GM21576 (cell line): ENCODE measurements around the gene KLHL25.

Source experiments
- ATAC-seq: cut with Tn5 transposase; IDR thresholded peaks from one replicate; pipeline ENCODE4 v1.9.1; 2021; ENCODE audit warnings: mild to moderate bottlenecking, moderate library complexity; ENCODE audit not compliant: unreplicated experiment

KLHL25 gene

DNA sequence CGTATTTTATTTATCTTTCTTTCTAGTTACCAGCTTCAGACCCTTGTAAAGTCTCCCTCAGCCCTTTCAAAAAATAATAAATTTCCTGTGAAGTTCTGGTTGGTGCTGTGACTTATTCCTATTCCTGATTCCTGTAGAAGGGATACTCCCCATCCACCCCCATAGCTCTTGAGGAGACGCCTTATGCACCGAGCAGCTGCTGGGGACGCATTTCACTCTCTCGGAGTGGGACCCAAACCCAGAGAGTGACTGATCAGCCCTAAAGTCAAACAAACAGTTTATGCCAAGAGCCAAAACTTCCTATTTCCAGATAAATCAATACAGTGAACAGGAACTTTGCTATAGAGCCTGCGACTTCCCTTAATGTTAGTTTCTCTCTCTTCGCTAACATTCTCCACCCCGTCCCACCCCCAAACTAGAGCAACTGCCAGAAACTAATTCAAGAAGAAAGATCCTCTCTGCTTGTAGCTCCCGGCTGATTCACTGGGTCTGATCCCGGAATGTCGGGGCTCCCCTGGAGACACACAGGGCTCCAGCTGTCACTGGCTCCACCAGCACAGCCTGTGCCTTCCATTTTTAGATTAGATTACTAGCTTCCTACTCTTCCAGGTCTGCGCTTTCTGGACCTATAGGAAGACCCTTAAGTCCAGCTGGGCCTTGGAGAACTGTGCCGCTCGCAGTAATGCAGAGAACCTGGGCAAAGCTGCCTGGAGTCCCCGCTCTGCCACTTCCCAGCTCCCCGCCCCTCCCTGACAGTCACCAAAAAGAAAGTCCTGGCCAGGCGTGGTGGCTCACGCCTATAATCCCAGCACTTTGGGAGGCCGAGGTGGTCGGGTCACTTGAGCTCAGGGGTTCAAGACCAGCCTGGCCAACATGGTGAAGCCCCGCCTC, 45.2 kb downstream of the KLHL25 start:
- no peak for ATAC-seq

DNA sequence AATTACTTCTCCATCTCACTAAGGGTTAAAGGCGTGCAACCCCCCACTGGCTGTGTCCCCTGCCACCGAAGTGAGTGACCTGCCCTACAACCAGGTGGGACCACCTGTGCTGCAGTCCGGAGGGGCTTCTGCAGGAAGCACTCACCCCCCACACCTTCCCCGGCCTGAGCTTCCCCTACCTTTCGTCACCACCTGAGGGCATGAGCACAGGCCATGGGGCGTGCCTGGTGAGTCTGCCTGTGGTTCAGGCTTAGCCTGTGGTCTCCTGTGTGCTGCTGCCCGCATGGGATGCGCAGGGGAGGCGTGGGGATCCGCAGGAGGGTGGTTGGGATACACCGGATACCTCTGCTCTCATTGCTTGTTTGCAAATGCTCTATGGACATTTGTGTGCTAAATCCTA, 46.0 kb downstream of the KLHL25 start:
- ATAC-seq = no peak

DNA sequence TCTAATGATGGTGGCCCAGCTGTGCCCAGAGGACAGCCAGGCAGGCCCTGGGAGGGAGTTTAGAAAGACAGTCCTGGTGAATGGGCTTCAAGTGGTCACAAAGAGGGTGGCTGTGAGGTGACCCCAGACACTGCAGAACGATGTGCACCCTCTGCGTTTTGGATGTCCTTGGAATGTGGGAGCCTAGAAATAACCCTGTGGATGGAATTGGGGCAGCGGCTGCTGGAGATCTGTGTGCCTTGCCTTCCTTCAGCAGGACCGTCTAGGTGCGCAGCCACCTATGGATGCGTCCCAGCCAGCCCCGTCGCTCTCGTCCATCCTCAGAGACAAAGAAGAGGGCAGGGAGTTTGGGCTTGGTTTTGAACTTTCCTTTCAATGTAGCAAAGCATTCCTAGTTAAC, 46.5 kb downstream of the KLHL25 start:
- no peak for ATAC-seq

DNA sequence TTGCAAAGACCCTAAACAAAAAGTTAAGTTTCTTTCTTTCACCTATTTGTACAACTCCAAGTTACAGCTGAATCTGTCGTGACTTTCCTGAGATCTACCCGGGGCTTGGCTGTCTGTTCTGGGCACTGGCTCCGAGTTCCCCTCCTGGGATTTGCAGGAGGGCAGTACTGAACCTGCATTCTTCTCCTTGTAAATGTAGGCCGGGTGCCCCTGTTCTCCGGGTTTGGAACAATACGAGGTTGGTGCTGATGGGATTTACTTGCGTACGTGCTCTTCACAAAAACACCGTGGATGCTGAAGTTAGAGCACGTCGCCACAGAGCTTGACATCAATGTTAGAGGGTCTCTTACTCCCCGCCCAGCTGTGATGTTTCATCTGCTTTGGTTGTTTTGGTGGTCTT, 48.1 kb downstream of the KLHL25 start:
- no peak for ATAC-seq

DNA sequence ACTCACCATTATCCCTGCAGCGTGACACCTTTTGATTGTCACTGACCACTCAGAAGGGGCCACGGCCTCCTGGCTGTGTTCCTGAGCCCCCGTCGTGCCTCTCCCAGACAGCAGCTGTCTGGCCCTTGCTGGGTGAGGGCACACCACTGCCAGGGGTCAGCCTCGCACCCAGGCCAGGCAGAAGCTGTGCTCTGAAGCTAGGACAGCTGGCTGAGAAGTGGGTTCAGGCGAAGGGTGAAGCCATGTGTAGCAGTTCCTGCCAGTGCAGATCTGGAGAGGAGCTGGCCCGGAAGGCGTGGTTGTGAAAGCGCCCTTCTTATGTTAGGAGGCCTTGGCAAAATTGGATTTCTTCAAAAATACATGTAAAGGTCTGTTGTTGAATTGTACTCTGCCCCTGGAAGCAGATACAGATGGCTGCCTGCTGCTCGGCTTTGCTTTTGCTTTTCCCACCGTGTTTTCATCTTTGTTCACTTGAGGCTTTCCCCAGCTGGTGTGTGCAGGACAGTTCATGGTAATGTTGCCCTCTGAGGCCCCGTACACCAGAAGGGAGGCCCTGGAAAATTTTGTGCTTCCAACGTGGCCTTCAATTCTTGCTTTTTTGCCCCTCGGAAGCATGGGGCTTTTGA, 49.1 kb downstream of the KLHL25 start:
- ATAC-seq = no peak

DNA sequence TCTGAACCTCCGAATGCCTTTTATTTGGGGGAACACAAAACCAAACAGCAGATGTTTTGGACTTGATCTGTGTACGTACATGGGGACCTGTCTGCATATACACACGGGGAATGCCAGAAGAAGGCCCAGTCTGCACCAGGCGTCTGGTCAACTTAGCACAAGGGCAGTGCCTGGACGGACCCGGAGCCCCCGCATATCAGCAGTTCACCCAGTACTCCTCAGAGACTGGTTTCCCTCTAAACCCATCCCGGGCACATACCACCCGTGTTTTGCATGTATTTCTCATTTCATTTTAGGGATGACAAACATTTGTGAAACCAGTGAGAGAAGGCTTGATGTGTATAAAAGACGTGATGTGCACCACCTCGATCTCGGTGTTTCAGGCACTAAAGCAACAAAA, 49.7 kb downstream of the KLHL25 start:
- no peak for ATAC-seq

DNA sequence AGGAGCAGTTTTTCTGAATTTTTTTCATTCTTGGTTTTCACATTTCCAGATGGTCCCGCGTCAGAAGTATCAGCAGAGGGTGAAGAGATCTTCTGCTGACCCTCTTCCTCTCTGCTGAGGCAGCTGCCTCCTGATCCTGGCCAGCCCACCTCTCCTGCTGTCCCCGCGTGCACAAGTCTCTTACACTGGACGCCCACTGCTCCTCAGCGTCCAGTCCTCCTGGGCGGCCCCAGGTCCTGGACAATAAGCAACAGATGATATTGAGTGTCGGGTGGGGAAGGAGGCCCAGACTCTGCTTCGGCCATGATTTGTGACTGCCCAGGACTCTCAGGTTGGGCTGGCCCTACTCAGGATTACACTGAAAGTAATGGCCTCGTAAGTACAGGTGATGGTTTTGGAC, 50.1 kb downstream of the KLHL25 start:
- ATAC-seq = no peak

DNA sequence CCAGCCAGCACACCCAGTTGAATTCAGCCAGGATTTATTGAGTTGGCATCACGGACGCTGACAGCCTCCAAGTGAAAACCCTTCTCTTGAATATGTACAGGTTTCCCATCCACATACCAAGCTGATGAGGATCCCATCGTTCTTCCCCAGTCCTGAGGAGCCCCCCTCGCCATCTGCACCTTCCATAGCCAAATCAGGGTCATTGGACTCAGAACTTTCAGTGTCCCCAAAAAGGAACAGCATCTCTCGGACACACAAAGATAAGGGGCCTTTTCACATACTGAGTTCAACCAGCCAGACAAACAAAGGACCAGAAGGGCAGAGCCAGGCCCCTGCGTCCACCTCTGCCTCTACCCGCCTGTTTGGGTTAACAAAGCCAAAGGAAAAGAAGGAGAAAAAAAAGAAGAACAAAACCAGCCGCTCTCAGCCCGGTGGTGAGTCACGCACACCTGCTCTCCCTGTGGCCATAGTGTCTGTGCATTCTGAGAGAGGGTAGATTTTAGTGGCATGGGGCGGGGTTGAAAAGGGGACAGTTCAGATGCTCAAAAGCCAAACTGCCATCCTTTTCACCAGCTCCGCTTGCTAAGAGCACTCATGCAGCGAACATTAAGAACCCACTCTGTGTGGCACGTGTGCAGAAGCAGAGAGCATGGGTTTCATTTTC, 51.2 kb downstream of the KLHL25 start:
- ATAC-seq = no peak

DNA sequence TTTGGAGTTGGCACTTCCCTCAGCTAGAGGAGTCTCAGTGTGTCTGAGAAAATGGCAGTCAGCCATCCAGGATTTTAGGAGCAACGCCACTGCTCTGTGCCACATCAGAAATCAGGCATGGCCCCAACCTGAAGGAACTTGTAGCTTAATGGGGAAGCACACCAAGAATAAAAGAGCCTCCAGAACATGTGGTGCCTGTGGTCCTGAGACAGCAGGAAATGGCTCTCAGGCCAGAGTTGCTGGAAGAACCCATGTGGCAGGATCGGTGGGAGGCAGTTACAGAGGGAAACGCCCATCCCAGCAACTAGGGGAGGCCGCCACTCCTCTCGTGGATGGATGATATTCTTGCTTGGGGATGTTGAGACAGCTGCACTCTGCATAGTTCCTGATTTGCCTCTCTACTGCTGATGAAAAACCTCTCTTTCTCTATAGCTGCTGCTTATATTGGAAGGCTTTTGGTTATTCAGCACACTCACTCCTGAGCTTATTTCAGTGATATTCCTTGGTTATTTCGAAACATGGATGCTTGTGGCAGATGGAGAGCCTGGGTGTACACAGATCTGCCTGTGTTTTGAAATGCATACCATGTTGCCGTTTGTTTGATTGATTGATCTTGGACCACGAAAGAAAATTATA, 52.4 kb downstream of the KLHL25 start:
- ATAC-seq = no peak

DNA sequence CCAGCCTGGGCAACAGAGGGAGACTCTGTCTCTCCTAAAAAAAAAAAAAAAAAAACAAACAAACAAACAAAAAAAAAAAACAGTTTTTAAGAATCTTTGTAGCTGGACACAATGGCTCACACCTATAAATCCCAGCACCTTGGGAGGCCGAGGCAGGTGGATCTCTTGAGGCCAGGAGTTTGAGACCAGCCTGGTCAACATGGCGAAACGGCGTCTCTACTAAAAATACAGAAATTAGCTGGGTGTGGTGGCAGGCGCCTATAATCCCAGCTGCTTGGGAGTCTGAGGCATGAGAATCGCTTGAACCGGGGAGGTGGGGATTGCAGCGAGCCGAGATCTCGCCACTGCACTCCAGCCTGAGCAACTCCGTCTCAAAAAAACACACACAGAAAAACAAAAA, 53.1 kb downstream of the KLHL25 start:
- no peak for ATAC-seq

DNA sequence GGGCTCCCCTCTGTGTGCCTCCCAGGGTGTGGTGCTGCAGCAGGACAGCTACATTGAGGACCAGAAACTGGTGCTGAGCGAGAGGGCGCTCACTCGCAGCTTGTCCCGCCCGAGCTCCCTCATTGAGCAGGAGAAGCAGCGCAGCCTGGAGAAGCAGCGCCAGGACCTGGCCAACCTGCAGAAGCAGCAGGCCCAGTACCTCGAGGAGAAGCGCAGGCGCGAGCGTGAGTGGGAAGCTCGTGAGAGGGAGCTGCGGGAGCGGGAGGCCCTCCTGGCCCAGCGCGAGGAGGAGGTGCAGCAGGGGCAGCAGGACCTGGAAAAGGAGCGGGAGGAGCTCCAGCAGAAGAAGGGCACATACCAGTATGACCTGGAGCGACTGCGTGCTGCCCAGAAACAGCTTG, 53.7 kb downstream of the KLHL25 start:
- ATAC-seq = no peak

DNA sequence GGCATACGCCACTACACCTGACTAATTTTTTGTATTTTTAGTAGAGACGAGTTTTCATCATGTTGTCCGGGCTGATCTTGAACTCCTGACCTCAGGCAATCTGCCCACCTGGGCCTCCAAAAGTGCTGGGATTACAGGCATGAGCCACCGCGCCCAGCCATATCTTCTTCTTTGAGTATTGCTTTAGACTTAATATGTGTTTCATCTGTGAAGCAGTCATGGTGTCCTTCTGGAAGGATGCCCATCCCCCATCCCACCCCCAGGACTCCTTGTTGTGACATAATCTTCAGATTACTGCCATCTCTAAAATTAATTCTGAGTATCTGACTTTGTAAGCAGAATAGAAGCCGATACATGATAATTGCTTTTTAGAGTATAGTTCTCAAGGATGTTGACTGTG, 57.7 kb downstream of the KLHL25 start:
- ATAC-seq = no peak

DNA sequence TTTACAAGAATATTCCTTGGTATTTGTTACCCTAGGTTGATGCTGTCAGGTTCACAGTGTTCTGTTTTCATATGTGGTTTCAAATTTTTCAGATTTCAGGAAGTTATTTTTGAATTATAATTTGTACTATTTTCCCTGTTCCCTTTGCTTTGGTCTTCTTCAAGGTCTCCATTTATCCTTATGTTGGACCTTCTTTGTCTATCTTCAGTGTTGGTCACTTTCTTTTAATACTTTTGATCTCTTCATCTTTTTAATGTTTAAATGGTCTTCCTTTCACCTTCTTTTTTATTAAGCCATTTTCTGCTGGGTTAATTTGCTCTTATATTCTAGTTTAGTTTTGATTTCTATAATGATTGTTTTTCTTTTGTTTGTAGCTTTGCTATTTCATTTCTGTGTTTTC, 61.3 kb downstream of the KLHL25 start:
- ATAC-seq = no peak

DNA sequence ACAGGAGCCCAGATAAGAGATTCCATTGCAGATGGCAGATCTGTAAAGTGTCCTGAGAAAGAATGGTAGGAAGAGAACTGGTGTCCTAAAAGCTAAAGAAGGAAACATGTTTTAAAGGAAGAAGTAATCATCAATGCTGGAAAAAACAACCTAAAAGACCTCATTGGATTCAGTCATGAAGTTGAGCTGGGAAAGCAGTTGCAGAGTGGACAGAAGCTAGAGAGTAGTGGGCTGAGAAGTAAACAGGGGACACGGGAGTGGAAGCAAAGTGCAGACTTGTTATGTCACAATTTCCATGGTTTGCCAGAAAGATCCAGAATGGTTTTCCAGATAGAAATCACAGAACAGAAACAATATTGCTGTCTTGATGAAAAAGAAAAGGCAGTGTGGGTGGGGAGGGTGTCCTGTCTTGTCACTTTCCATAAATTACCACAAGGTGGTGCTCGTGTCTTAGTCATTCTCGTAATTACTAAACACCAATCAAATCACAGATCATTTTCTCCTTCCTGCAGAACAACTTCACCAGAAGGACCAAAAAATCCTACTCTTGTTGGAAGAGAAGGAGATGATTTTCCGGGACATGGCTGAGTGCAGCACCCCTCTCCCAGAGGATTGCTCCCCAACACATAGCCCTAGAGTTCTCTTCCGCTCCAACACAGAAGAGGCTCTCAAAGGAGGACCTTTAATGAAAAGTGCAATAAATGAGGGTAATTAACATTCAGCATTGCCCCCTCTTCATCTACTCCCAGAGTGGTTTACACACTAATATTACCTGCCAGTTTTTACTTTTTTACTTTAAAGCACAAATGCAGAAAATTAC, 64.5 kb downstream of the KLHL25 start:
- no peak for ATAC-seq

DNA sequence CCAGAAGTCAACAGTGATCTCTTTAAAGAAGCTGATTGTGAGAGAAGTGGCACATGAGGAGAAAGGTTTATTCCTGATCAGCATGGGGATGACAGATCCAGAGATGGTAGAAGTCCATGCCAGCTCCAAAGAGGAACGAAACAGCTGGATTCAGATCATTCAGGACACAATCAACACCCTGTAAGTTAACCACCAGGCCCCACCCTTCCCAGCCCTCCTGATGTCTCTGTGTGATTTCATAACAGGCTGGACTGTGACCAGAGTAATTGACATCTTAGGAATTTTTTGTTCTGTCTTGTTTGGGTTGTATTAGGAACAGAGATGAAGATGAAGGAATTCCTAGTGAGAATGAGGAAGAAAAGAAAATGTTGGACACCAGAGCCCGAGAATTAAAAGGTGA, 67.7 kb downstream of the KLHL25 start:
- ATAC-seq = no peak

DNA sequence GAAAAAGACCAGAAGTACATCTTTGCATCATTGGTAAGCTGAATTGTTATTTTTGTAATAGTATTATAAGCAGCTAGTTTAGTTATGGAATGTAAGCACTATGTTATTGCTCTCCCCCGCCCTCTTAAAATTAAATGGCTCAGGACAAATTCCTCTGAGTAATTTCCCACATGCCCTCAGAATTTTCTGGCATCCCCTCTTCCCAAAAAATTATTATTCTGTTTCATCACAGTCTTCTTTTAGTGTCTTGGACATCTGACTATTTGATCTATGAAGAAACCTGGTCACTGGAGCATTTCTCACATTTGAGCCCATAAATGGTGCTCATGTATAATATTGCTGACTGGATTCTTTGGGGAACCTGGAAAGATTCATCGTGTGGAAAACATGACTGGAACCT, 68.3 kb downstream of the KLHL25 start:
- ATAC-seq = no peak

DNA sequence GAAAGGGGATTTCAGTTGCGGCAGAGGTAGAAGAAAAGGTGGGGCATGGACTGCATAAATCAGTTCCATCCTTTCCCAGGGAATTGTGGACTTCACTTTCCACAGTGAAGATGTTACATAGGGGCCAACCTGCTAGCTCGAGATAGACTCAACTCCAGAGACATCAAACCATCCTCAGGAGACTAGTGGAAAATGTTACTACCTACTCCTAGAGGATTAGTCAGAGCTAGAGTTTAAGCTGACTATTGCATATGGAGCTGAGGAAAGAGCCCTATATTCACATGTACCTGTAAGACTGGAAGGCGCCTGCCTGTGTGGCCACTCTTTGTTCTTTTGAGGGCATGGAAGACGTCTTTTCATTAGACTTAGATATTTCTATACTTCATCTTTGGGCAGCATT, 69.2 kb downstream of the KLHL25 start:
- no peak for ATAC-seq

DNA sequence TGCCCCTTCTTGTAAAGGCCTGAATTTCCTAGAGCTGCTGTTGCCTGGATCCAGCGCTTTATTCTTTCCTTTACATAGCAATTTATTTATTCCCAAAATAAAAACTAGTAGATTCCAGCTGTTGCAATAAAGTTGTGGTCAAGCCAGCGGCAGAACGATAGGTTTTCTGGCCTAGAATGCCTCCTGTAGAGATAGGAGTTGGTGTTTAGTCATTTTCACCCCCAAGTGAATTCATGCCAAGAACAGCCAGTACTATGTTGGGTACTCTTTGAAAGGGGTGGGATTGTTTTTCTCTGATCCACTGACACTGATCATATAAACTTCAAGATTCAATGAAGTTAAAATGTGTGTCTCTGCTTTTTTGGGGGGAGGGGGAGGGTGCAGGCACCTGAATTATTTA, 69.7 kb downstream of the KLHL25 start:
- ATAC-seq = no peak

DNA sequence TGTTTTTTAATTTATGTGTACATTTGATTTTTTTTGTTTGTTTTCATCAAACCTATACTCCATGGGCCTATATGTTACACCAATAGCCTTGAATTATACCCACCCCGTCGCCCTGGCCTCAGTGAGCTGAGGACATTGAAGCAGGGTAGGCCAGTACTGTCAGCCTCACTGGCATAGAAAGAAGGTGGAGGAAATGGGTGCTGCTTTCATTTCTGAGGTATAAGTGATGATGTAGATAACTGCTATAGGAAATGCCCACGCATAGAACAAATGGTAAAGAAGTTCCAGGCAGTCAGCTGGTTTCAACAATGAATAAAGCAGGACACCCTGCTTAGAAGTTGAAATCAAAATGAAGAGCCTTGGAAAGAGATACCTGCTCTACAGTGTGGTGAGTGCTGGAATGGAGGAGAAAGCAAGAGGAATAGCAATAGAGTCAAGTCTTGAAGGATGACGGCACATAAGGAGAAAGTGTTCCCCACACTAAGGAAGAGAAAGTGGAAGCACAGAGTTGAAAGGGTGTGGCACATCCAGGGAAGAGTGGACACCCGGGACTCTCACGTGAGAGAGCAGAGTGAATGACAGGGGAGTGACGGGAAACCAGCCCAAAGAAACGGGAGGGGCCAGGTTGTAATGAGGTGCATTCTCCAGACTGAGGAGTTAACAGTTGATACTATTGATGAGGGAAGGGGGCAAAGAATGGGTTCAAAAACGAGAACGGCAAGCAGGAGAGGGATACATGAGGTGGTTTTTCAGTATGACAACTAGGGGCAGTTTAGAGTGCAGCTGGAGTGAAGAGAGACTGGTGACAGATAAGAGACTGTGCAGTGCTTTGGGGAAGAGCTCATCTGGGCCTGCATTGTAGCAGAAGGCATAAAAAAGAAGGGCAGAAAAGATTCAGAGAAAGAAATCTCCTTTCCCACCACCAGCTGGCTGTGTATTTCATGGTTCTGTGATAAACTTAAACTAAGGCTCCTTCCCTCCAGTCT, 70.5 kb downstream of the KLHL25 start:
- ATAC-seq = no peak
